DOHH2 (cell line): ENCODE data around the gene CDH24.

Experiments
- H3F3A ChIP-seq: fragments of 200-600 bp; sonication (generic), shearing (Covaris generic); 2 replicates; pipeline ENCODE4 v1.6.0; 2016; ENCODE audit warnings: antibody characterized with exemption, mild to moderate bottlenecking; ENCODE audit not compliant: control insufficient read depth, insufficient read depth
- H3K27ac ChIP-seq: fragments of 200-600 bp; sonication (generic); 2 replicates; pipeline ENCODE4 v1.5.1; 2014; ENCODE audit warnings: low read depth, mild to moderate bottlenecking, low read length, moderate library complexity
- H3K27me3 ChIP-seq: fragments of 200-600 bp; sonication (generic); 2 replicates; pipeline ENCODE4 v1.6.1; 2014; ENCODE audit warnings: mild to moderate bottlenecking, low read length, mixed read lengths; ENCODE audit not compliant: control insufficient read depth
- H3K36me3 ChIP-seq: fragments of 200-600 bp; sonication (generic); 2 replicates; pipeline ENCODE4 v1.6.1; 2014; ENCODE audit warnings: mild to moderate bottlenecking, low read length, moderate library complexity, mixed read lengths; ENCODE audit not compliant: control insufficient read depth
- H3K4me1 ChIP-seq: fragments of 200-600 bp; sonication (generic); 2 replicates; pipeline ENCODE4 v1.6.1; 2014; ENCODE audit warnings: mild to moderate bottlenecking, low read length, mixed read lengths; ENCODE audit not compliant: control insufficient read depth
- H3K4me2 ChIP-seq: fragments of 200-600 bp; sonication (generic); 2 replicates; pipeline ENCODE4 v1.6.0; 2014; ENCODE audit warnings: mild to moderate bottlenecking, low read length, moderate library complexity
- H3K4me3 ChIP-seq: fragments of 200-600 bp; sonication (generic); 2 replicates; pipeline ENCODE4 v1.5.1; 2014; ENCODE audit warnings: mild to moderate bottlenecking, low read length, mixed read lengths
- H3K79me2 ChIP-seq: fragments of 200-600 bp; sonication (generic); 2 replicates; pipeline ENCODE4 v1.6.1; 2014; ENCODE audit warnings: mild to moderate bottlenecking, low read length, mixed read lengths; ENCODE audit not compliant: control insufficient read depth
- H3K9me2 ChIP-seq: fragments of 200-600 bp; sonication (generic); replicated peaks from 2 replicates; pipeline ENCODE4 v1.6.1; 2014; ENCODE audit warnings: mild to moderate bottlenecking, low read length, mixed read lengths; ENCODE audit not compliant: control insufficient read depth
- H3K9me3 ChIP-seq: fragments of 200-600 bp; sonication (generic); 2 replicates; pipeline ENCODE4 v1.6.1; 2014; ENCODE audit warnings: antibody characterized with exemption, low read length, mixed read lengths; ENCODE audit not compliant: control insufficient read depth, insufficient read depth
- H4K20me1 ChIP-seq: fragments of 200-600 bp; sonication (generic); 2 replicates; pipeline ENCODE4 v1.6.0; 2014; ENCODE audit warnings: low read depth, mild to moderate bottlenecking, antibody characterized with exemption, low read length, moderate library complexity; ENCODE audit not compliant: control insufficient read depth, insufficient read depth
- CTCF ChIP-seq: fragments of 200-600 bp; sonication (generic); IDR thresholded peaks from one replicate; pipeline ENCODE4 v1.5.1; 2014; ENCODE audit warnings: antibody characterized with exemption, mild to moderate bottlenecking, low read depth, low read length; ENCODE audit not compliant: poor library complexity, severe bottlenecking
- EZH2phosphoT487 ChIP-seq: fragments of 200-600 bp; sonication (generic); IDR thresholded peaks from 2 replicates; pipeline ENCODE4 v1.6.1; 2017; ENCODE audit warnings: borderline replicate concordance, mild to moderate bottlenecking, antibody characterized with exemption, low read length, moderate library complexity, mixed read lengths

CDH24 gene

GRCh38 chr14:23052182-23052623 lies 5.1 kb downstream of the CDH24 start:
- Histone ChIP-seq H3K9me3 (no peaks in the 10 kb centered on the region), H3K4me3 (no peak overlapping the region), H3K9me2 (no peaks in the 10 kb centered on the region), H3K27me3 (peaks cover 6% of the 10 kb centered on the region; the same call in 1 of the 2 replicates), H3F3A (no peaks in the 10 kb centered on the region), H3K36me3 (no peaks in the 10 kb centered on the region), H4K20me1 (no peaks in the 10 kb centered on the region), H3K27ac (no peak overlapping the region), H3K79me2 (no peaks in the 10 kb centered on the region), H3K4me1 (peaks cover 15% of the 10 kb centered on the region), H3K4me2 (no peak overlapping the region)
- TF ChIP-seq CTCF: no peak
- TF ChIP-seq EZH2phosphoT487: no peak

- Histone ChIP-seq H3K4me1 (peaks cover 7% of the 10 kb centered on the region), H3K79me2 (no peaks in the 10 kb centered on the region), H3K4me2 (no peak overlapping the region), H3K27me3 (peaks cover under 1% of the 10 kb centered on the region; the same call in 1 of the 2 replicates), H3F3A (no peaks in the 10 kb centered on the region), H3K36me3 (no peaks in the 10 kb centered on the region), H3K9me2 (no peaks in the 10 kb centered on the region), H3K4me3 (no peak overlapping the region), H3K9me3 (no peaks in the 10 kb centered on the region), H3K27ac (no peak overlapping the region), H4K20me1 (no peaks in the 10 kb centered on the region)
- TF ChIP-seq CTCF: no peak
- TF ChIP-seq EZH2phosphoT487: no peak
Measured at GRCh38 chr14:23051141-23052057, 5.9 kb downstream of the CDH24 start.

- no peaks in the 10 kb centered on the region for H3K79me2 ChIP-seq
- H3K4me3 ChIP-seq: no peak overlapping the region
- no peaks in the 10 kb centered on the region for H3F3A ChIP-seq
- no peaks in the 10 kb centered on the region for H3K9me3 ChIP-seq
- no peaks in the 10 kb centered on the region for H4K20me1 ChIP-seq
- no peaks in the 10 kb centered on the region for H3K27me3 ChIP-seq
- no peaks in the 10 kb centered on the region for H3K4me1 ChIP-seq
- H3K36me3 ChIP-seq: no peaks in the 10 kb centered on the region
- no peaks in the 10 kb centered on the region for H3K9me2 ChIP-seq
- H3K27ac ChIP-seq: no peak overlapping the region
- TF ChIP-seq EZH2phosphoT487: no peak
- TF ChIP-seq CTCF: no peak
- H3K4me2 ChIP-seq: no peak overlapping the region
Measured at GRCh38 chr14:23049011-23049410, 8.3 kb downstream of the CDH24 start.
